HG03095 (cell line): ENCODE data around the gene TMCC3.
A peak's percentile ranks its signal among the peaks of the same experiment; 100 is the strongest.
"Not testable (repeated sequence)": the region's sequence is repeated elsewhere in the genome, so short reads cannot be mapped to it uniquely, and the experiment has no call there.

Experiments used
- ATAC-seq: cut with Tn5 transposase; IDR thresholded peaks from one replicate; pipeline ENCODE4 v1.9.1; 2021; ENCODE audit warnings: moderate library complexity; ENCODE audit not compliant: unreplicated experiment

The TMCC3 gene

DNA sequence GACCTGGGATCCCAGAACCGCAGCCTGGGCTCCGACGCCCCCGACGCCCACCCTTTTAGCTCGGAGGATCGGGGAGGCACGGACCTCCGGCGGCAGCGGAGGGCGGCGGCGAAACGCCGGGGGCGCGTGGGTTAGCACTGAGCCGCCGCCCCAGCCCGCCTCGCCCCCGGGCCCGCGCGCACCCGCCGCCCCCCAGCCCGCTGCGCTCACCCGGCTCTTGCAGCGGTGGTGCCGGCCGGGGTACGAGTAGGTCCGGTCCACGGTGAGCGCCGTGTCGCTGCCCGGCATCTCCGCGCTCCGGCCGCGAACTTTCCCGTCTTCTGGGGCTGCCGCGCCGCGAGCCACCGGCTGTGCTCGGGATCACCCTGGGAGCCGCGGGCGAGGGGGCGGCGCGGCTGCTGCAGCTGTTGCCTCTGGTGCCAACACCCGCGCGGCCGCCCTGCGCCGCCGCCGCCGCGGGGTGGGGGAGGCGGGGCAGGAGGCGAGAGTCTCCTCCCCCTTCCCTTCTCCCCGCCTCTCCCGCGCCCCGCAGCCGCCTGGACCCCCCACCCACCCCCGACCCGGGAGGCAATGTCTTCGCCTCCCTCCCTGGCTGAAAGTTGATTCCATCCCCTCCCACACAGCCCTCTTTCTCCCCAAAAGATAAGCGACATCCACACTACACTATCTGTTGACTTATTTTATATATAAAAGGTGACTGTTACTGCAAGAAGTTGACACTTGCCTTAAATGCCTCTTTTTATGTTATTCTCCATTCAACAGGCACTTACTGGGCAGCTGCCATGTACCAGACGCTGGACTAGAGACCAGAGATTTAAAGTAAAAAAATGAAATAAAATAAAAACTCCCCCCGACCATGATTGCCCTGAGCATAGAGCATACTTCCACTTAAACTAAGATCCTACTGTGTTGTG is at the start of gene TMCC3:
TSS of gene TMCC3 (minus strand) at position 415 of the 914 bp plus-strand sequence. CDS start at position 288, 127 bp downstream.
- ATAC-seq: peak; percentile 55

- ATAC-seq: no peak
These were observed 49.4 kb upstream of the TMCC3 start for GRCh38 chr12:94699801-94700200.

DNA sequence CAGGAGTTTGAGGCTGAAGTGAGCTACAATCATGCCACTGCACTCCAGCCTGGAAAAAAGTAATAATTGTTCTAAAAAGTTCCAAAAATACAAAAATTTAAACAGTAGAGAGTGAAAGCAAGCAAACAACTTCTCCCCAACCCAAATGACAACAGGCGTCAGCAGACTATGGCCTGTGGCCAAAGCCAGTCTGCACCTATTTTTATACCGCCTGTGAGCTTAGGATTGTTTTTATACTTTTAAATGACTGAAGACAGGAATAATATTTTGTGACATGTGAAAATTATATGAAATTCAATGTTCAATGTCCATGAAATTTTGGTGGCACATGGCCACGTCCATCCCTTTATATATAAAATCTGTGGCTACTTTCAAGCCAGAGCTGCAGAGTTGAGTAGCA is 48.2 kb upstream of the TMCC3 start:
- no peak for ATAC-seq

DNA sequence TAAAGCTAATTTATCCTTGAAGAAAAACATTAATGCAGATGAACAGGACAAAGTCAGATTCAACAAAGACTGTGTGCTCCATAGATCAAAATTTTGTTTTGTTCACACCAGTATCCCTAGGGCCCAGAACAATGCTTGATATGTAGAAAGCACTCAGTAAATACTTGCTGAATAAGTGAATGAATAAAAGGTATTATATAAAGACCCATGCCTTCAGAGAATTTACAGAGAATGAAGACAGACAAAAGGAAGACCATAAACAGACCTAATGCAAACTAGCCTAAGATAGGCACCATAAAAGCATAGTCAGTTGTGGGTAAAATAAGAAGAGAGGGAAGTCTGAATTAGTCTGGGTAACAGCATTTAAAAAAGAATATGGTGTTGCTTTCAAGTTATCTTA is 47.3 kb upstream of the TMCC3 start:
- ATAC-seq: no peak

- no peak for ATAC-seq
These were observed 44.4 kb upstream of the TMCC3 start for GRCh38 chr12:94694732-94695131.

- not testable (repeated sequence) for ATAC-seq
These were observed 42.5 kb upstream of the TMCC3 start for GRCh38 chr12:94692826-94693225.

- ATAC-seq: no peak
These were observed 39.9 kb upstream of the TMCC3 start for GRCh38 chr12:94690198-94690771.

DNA sequence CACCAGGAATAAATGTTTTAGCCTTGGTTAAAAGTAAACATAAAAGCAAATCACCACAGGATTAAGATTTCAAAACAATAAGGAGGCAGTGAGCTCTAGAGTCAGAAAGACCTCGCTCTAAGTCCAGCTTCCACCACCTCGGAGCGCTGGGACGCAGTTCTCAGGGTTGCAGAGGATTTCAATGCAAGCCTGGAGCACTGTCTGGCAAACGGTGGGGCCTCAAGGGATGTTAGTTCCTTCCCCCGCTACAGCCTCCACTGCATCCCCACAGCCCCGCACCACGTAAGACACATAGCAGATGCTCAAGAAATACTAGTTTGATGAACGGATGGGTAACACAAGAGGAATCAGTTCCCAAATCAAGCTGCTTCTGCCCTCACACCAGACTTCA is 39.3 kb upstream of the TMCC3 start:
- no peak for ATAC-seq

GRCh38 chr12:94689002-94689645 is 38.8 kb upstream of the TMCC3 start:
- ATAC-seq: no peak

DNA sequence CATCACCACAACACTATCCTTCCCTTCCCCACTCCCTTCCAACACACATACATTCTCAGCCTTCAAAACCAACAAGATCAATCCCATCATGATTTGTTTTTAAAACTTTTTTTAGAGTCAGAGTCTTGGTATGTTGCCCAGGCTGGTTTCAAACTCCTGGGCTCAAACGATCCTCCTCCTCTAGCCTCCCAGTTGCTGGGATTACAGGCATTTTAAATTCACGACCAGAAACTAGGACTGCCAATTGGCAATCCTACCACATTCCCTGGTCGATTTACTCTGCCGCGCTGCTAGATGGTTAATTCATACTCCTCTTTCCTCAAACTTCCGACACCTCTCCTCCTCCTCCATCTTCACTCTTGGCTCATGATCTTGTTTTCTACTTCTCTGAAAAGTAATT is 37.5 kb upstream of the TMCC3 start:
- ATAC-seq: no peak

DNA sequence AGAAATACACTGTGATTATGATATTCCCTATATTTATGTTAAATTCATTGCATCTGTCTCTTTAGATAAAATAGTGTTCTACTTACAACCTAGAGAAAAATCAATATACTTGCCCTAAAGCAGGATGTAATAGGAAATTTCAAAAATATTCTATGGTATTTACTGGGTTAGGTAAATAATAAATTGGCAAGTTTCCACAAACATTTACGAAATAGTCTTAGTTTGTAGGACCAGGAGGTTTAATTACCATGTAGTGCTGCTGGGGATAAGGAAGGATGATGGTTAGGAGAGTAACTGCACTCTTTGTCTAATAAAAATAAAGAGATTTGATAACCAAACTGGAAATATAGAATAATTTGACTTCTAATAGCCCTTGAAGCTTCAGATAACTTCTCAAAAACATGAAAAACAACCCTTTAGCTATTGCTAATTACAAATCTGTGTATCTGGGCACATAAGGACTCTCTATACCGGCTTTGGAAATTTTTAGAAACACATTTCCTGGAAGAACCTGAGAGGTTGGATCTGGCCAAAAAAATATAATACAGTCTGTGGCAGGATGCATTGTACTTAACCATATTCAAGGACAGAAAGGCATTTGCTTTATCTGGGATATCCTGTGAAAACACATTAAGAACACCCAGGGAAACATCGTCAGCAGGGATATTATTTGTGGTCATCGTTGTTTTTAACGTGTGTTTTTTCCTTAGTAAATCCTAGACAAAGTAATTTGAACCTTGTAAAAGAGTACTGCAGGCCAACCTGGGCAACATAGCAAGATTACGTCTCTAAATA is 36.7 kb upstream of the TMCC3 start:
- no peak for ATAC-seq

- no peak for ATAC-seq
These were observed 34.2 kb upstream of the TMCC3 start for GRCh38 chr12:94684416-94685142.

GRCh38 chr12:94679554-94680195 is 29.3 kb upstream of the TMCC3 start:
- ATAC-seq: no peak

- ATAC-seq: no peak
These were observed 28.5 kb upstream of the TMCC3 start for GRCh38 chr12:94678849-94679248.

GRCh38 chr12:94678379-94678778 is 28.0 kb upstream of the TMCC3 start:
- ATAC-seq: no peak

GRCh38 chr12:94677778-94678177 is 27.4 kb upstream of the TMCC3 start:
- ATAC-seq: no peak

DNA sequence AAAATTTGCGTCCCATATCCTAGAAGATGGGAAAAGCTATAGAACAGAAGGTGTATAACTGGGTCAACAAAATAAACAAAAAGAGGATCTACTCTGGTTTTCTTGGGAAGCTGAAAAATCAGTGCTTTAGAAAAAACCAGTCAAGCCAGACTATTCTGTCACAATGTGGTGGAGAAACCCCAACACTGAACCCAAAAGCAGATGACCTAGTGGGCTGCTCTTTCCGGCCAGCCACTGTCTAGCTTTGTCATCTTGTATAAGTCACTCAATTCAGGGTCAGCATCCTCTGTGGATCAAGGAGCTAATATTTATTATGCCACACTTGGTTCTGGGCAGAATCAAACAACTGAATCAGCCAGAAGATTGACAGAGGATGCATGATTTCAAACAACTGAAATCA is 26.6 kb upstream of the TMCC3 start:
- ATAC-seq: no peak

DNA sequence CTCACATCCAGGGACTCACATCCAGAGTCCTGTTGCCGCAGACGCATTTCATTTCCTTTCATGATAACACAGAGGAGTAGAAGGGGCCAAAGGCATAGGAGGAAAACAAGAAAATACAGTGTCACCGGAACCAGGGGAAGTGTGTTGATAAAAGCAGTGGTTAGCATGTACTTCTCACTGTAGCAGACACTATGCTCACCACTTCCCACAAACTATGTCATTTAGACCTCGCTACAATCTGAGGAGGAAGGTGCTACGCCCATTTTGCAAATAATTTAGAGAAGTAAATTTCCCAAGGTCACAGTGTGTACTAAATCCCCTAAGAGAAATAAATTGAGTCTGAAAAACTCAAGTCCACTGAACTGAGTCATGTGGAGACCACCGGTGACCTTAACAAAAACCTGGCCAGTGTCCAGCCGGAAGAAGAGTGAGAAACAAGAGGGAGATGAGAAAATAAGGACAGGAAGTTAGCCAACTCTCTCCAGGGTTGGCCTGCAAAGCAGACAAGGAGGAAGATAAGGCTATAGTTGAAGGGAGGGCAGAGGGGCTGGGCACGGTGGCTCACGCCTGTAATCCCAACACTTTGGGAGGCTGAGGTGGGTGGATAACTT is 25.8 kb upstream of the TMCC3 start:
- ATAC-seq: peak; percentile 71

GRCh38 chr12:94674835-94675234 is 24.5 kb upstream of the TMCC3 start:
- ATAC-seq: no peak

DNA sequence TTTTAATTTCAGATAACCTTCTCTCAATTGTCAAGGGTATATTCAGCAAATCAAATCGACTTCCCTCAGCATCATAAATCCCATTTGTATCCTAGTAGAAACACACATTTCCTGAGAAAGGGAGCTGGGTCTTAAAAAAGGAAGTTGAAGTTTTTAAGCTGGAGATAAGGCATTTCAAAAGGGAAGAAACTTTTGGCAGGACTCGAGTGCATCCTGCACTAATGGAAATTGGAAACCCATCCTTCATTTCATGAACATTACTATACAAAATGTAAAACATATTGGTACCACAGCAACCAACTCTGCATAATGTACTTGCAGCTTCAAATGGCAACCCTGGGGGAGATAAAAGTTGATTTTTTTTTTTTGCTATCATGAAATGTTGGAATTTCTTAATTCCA is 23.7 kb upstream of the TMCC3 start:
- ATAC-seq: no peak
